Measurements from ENCODE around the gene MT1A.
A peak's percentile ranks its signal among the peaks of the same experiment; 100 is the strongest.

The MT1A gene

DNA sequence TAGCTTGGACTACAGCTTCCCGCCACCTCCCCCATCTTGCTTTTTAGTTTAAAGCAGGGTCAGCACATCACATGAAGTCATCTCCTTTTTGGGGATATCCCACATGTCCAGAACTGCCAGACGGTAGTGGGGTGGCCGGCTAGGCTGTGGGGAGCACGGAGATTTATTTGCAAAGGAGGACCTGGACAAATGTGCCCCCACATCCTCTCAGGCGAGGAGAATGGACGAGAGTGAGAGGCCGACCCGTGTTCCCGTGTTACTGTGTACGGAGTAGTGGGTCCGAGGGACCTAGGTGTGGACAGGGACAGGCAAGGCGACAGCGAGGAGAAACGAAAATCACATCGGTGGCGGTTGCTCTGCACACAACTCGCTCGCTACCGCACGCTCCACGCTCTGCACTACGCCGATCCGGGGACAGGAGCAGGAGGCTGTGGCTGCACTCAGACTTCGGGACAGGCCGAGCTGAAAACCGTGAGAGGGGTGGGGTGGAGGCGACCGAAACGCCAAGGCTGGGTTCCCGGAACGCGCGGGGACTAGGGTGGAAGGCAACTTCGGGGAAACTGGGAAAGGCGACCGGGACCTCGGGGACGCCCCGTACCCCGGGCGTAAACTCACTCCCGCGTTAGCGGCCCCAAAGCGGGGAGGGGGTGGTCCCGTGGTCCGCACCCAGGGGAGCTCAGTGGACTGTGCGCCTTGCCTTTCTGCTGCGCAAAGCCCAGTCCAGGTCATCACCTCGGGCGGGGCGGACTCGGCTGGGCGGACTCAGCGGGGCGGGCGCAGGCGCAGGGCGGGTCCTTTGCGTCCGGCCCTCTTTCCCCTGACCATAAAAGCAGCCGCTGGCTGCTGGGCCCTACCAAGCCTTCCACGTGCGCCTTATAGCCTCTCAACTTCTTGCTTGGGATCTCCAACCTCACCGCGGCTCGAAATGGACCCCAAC lies at the start of gene MT1A:
Gene MT1A, plus strand, starts transcription at position 853 of the 937 bp plus-strand sequence. Its CDS starts 73 bp downstream, at position 926.
- peak; percentile 57 for DNase-seq (ENCODE audit: low read depth)

- no peak for DNase-seq (ENCODE audit: low read depth)
Measured at GRCh38 chr16:56588781-56589140, 49.7 kb upstream of the MT1A start.

DNA sequence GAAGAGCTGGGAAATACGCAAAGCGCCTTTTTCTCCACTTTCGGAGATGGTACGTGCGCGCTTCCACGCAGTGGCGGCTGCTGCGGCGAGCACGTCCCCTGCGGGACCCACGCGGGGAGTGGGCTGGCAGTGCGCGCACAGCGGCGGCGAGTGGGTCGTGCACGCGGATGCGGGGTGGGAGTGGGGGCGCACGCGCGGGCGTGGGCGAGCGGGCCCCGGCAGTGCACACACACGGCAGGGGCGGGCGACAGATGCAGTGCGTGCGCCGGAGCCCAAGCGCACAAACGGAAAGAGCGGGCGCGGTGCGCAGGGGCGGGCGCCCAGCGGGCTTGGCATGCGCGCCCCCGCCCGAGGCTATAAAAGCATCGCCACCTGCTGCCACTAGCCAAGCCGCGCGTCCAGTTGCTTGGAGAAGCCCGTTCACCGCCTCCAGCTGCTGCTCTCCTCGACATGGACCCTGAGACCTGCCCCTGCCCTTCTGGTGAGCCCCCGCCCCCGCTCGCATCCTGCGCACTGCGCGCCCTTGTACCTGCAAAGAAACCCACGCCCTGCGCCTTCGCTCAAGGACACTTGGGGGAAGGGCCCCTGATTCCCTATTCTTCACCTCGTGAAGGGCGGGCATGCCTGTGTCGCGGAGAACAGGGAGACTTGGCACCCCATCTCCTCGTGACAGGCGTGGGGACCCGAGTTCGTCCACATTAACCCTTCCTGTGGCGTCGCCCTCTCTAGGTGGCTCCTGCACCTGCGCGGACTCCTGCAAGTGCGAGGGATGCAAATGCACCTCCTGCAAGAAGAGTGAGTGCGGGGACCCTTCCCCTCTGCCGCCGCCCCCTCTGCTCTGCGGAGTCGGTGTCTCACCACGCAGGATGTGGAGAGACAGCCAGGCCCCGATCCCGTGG lies 49.1 kb upstream of the MT1A start, which contains the start of gene MT3:
Gene MT3, plus strand, starts transcription at position 388 of the 899 bp plus-strand sequence. Its CDS starts 63 bp downstream, at position 451.
- no peak for DNase-seq (ENCODE audit: low read depth)

DNA sequence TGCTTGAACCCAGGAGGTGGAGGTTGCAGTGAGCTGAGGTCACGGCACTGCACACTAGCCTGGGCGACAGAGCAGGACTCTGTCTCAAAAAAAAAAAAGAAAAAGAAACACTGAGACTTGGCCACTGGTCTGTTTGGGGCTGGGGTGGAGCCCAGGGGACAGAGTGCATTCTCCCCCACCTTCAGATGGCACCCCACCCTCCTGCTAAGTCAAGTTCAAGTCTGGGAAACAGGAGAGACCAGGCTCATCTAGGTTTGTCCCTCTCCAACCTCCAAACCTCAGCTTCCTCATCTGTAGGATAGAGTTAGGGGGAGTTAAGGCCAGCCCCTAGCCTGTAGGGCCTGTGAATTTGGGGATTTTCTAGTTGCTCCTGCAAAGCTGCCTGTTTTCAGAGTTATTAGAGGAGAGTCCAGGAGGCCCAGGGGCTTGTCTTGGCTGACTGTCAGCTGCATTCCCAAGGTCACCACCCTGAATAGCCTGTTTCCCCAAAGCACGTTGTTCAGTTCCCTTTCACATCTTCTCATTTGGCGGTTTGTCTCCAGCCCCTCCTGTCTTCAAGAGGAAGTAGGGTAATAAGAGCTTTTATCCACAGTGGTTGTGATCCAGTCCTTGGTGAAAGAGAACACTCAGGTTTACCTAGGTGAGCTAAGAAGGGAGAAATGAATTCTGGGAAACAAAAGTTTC lies 46.9 kb upstream of the MT1A start:
- no peak for DNase-seq (ENCODE audit: low read depth)

GRCh38 chr16:56593573-56594291 lies 44.7 kb upstream of the MT1A start:
- no peak for DNase-seq (ENCODE audit: low read depth)

DNA sequence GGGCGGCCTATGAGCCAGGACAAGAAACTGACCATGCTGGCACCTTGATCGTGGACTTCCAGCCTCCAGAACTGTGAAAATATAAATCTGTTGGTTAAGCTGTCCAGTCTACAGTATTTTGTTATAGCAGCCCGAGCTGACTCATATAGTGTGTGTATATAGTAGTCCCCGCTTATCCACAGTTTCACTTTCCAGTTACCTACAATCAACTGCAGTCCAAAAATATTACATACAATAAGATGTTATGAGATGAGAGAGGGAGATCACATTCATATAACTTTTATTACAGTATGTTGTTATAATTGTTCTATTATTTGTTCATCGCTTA lies 44.2 kb upstream of the MT1A start:
- DNase-seq (ENCODE audit: low read depth) = no peak

DNA sequence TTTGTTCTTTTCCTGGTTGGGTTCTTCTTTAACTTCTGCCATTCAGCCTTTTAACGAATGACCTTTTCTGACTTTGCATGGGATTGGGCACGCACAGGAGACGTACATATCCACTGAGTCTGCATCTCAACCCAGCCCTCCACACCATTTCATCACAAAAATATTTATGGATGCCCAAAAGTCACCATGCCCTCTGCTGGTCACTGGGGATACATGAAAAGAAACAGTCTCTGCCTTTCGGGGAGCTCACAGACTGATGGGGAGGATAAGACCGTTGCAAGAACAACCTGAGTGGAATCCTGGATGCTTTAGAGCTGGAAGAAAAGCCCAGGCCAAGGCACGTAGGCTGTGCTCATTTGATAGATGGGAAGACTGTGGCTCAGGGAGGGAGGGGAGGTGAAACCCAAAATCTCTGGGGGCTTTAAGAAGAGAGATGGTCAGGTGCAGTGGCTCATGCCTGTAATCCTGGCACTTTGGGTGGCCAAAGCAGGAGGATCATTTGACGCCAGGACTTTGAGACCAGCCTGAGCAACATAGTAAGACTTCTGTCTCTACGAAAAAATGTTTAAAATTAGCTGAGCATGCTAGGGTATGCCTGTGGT lies 38.0 kb upstream of the MT1A start:
- DNase-seq (ENCODE audit: low read depth) = peak; percentile 74

DNA sequence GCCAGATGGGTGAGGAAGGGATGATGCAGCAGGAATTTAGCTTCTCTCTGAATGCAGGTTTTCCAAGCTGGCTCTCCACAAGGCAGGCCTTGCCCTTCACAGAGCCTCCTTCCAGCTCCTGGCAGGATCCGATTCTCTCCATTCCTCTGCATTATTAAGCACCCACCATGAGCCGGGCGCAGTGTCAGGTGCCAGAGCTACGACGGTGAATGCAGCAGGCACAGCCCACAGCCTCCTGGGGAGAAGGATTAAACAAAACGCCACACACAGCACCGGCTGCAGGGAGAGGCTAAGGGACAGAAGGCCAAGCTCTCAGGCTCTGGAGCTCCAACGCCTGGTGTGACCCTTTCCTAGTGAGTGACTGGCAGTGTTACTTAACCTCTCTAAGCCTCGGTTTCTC lies 37.1 kb upstream of the MT1A start:
- no peak for DNase-seq (ENCODE audit: low read depth)

- DNase-seq (ENCODE audit: low read depth) = peak; percentile 67
Measured at GRCh38 chr16:56603589-56603988, 34.9 kb upstream of the MT1A start.

DNA sequence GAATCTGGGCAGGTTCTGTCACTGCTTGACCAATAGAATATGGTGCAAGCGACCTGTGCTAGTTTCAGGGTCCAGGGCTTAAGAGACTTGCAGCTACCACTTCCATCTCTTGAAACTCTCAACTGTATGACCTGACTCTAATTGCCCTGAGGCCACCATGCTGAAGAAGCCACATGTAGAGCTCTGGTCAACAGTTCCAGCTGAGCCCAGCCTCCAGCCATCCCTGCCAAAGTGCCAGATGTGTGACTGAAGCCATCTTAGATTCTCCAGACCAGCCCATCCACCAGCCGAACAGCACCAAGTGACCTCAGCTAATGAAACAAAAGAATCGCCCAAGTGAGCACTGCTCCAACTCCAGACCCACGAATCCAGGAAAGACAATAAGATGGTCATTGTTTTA lies 33.5 kb upstream of the MT1A start:
- DNase-seq (ENCODE audit: low read depth) = peak; percentile 21

- no peak for DNase-seq (ENCODE audit: low read depth)
Measured at GRCh38 chr16:56605475-56605874, 33.0 kb upstream of the MT1A start.

GRCh38 chr16:56606071-56606475 lies 32.4 kb upstream of the MT1A start:
- peak; percentile 83 for DNase-seq (ENCODE audit: low read depth)

DNA sequence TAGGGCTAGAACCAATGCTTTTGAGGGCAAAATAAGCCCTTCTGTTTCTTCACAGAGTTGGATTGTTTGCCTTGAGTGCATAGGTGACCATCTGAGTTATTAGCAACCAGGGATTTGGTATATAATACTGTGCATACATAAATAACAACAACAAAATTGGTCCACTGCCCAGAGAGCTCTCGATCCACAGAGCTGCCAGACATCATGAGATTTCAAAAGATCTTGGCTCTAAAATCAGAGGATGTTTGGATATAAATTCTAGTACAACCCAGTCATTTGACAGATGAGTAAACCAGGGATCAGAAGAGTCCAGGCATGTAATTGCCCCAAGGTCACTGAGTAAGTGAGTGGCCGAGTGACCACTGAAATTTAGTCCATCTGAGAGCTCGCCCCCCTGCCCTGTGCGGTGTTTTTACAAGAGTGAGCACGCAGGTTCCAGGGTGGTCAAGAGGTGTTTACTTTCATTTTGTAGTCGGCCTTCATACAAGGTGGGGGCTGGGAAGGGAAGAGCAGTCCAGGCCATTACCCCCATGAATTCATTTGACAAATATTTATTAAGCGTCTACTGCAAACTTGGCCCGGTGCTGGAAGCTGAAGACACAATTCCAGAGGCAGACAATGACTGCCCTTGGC lies 31.9 kb upstream of the MT1A start:
- DNase-seq (ENCODE audit: low read depth) = peak; percentile 85

GRCh38 chr16:56607109-56607618 lies 31.3 kb upstream of the MT1A start:
- peak; percentile 98 for DNase-seq (ENCODE audit: low read depth)

- DNase-seq (ENCODE audit: low read depth) = no peak
Measured at GRCh38 chr16:56607675-56608042, 30.8 kb upstream of the MT1A start.

GRCh38 chr16:56608043-56608875 lies 30.2 kb upstream of the MT1A start, which contains the start of gene MT2A:
TSS of gene MT2A (plus strand) at chr16:56608584. CDS start at chr16:56608656, 72 bp downstream.
- DNase-seq (ENCODE audit: low read depth) = peak; percentile 97

- DNase-seq (ENCODE audit: low read depth) = peak; percentile 42
Measured at GRCh38 chr16:56608876-56609462, 29.5 kb upstream of the MT1A start.

- peak; percentile 92 for DNase-seq (ENCODE audit: low read depth)
Measured at GRCh38 chr16:56609463-56609921, 29.0 kb upstream of the MT1A start.

Measured in EH (cell line).